C1 segment of cervical spinal cord (tissue), 14 donors: ENCODE results near the gene VCAN.

Source experiments
- DNase-seq, 14 donors: peaks; one replicate each; lab custom pipeline; 2025; lab: John Stamatoyannopoulos, UW

VCAN gene

DNA sequence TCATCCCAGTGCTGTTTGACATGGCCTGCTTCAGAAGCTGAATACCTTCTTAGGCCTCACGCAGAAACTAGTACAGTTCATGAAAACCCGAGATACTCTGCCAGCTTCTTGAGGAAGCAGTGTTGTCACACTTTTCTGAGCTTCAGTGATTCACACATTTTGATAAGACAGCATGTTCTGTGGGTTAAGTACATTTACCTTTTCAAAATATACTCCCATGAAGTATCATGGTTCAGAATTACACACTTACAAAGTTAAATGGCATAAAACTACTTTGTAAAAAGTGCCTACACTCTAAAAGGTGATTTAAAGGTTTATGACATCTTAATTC, 56.9 kb downstream of the VCAN start:
- DNase-seq = no peak

DNA sequence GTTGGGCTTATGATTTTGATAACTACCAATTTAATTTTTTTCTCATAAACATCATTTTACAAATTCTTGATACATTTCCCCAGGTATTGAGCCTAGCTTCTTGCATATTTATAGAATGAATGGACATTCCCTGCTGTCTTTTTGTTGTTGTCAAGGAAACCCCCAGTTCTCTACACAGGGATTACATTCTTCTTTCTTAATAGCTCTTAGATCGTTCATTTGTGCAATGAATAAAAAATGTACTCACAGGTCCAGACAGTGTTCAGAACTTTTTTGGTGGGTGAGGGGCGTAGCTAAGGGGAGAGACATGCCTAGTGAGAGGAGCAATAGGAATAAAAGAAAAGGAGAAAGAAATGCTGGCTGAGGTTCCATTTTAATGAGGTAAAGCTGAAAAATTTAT, 58.6 kb downstream of the VCAN start:
- DNase-seq = no peak

DNA sequence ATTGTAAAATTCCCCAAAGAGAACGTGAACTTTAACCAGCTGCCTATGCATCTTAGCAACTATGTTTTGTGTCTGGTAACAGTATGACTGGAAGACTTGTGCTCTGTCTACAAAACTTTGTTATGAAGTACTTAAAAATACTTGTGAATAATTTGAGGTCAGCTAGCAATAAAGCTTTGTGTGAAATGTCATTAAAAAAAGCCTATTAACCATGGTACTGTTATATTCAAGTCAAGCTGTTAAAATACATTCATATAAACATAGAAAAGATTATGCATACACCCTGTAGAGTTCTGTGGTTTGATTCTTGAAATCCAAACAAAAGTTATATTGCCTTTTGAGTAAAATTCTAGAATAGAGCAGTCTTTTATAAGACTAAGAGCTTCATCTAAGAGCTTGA, 60.1 kb downstream of the VCAN start:
- DNase-seq = no peak

DNA sequence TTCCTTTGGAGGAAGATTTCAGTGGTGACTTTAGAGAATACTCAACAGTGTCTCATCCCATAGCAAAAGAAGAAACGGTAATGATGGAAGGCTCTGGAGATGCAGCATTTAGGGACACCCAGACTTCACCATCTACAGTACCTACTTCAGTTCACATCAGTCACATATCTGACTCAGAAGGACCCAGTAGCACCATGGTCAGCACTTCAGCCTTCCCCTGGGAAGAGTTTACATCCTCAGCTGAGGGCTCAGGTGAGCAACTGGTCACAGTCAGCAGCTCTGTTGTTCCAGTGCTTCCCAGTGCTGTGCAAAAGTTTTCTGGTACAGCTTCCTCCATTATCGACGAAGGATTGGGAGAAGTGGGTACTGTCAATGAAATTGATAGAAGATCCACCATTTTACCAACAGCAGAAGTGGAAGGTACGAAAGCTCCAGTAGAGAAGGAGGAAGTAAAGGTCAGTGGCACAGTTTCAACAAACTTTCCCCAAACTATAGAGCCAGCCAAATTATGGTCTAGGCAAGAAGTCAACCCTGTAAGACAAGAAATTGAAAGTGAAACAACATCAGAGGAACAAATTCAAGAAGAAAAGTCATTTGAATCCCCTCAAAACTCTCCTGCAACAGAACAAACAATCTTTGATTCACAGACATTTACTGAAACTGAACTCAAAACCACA, 67.4 kb downstream of the VCAN start:
- DNase-seq = no peak

DNA sequence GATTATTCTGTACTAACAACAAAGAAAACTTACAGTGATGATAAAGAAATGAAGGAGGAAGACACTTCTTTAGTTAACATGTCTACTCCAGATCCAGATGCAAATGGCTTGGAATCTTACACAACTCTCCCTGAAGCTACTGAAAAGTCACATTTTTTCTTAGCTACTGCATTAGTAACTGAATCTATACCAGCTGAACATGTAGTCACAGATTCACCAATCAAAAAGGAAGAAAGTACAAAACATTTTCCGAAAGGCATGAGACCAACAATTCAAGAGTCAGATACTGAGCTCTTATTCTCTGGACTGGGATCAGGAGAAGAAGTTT, 67.9 kb downstream of the VCAN start:
- DNase-seq = no peak

DNA sequence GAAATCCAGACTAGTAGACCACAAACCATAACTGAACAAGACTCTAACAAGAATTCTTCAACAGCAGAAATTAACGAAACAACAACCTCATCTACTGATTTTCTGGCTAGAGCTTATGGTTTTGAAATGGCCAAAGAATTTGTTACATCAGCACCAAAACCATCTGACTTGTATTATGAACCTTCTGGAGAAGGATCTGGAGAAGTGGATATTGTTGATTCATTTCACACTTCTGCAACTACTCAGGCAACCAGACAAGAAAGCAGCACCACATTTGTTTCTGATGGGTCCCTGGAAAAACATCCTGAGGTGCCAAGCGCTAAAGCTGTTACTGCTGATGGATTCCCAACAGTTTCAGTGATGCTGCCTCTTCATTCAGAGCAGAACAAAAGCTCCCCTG, 68.6 kb downstream of the VCAN start:
- DNase-seq = no peak

DNA sequence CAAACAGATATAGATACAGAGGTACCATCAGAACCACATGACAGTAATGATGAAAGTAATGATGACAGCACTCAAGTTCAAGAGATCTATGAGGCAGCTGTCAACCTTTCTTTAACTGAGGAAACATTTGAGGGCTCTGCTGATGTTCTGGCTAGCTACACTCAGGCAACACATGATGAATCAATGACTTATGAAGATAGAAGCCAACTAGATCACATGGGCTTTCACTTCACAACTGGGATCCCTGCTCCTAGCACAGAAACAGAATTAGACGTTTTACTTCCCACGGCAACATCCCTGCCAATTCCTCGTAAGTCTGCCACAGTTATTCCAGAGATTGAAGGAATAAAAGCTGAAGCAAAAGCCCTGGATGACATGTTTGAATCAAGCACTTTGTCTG, 69.2 kb downstream of the VCAN start:
- DNase-seq = no peak

DNA sequence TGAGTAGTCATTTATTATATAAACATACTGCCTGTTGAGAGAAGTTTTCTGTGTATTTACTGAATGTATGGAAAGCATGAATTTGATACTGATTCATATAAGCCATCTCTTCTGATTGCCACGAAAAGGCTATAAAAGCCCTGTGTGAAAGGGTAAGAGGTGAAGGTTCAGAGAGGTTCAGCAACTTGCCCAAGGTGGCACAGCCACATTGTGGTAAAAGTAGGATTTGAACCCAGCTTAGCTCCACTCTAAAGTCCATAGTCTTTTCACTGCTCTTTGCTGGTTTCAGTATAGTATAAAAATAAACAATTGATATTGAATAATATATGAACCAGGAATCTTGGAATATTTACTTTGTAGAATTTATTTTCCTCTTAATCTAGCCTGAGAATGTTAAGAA, 71.3 kb downstream of the VCAN start:
- DNase-seq = no peak

DNA sequence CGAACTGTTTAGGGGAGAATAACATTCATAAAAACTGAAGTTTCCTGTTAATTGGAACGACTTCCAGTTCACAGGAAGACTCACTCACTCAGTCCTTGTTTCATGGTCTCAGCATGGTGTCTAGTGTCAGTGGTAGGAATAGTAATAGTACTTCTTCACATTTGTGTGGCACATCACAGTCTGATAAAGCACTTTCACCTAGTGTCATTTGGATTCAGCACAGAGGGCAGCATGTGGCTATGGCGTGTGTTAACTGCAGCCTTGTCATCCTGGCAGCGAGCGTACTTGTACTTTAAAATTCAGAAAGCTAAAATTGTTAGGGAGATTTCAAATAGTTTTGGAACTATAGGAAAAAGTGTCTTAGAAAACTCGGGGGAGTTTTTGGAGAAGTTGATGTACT, 72.4 kb downstream of the VCAN start:
- DNase-seq = no peak

DNA sequence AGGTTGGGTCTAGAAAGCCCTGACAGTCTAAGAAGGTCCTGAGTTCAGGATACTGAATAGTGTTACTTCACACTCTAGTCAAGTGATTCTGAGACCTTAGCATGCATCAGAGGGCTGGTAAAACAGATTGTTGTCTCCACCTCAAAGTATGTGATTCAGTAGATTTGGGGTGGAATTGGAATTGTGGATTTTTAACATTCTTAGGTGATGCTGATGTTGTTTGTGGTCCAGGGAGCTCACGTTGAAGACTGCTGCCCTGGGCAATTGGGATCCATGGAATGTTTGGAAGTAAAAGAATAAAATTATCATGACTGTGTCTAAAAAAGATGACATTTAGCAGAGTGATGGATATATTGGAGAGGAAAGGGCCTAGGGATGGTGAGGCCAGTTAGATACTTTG, 75.6 kb downstream of the VCAN start:
- DNase-seq = no peak

DNA sequence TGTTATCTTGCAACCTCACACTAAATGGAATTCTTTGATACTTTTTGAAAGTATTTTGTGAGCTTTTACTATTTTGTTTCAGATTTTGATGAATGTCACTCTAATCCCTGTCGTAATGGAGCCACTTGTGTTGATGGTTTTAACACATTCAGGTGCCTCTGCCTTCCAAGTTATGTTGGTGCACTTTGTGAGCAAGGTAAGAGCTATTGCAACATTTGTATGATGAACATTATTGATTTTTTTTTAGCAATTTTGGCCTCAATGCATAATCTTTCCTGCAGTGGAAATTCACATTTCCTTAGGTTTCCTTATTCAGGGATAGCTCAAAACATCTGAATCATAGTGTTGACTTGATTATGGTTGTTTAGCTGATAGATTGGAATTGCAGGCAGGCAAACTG, 76.3 kb downstream of the VCAN start:
- DNase-seq = no peak

DNA sequence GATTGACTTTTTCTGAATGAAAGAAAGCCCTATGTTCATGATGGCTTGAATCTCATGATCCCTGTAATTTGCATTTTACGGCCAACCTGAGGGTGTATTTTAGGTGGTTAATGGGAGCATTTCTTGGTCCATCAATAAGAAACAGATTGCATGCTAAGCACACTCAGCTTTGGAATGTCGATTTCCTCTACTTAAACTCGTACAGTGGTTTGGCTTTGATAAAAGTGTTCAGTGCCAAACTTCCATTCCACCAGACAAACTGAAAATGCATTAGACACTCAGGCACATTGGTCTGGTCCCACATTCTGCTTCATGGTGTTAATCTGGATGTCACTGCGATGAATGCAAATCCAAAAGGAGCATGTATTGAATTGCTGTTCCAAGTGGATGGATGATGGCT, 77.0 kb downstream of the VCAN start:
- DNase-seq = no peak

DNA sequence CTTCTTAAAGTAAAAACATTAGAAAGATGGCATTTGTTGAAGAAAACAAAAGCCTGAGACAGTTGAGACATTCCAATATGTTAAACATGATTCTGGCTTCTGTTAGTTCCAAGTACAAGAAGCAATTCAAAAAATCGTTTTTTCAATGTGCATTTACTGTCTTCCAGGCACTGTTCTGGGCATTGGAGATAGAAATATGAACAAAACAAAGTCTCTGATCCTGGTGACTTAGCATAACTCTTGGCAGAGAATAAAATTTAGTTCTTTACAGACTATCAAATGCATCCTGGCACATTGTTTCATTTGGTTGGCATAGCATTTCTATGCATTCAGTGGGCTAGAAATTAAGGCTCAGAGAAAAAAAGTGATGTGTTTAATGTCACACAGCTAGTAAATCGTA, 77.5 kb downstream of the VCAN start:
- DNase-seq = no peak

DNA sequence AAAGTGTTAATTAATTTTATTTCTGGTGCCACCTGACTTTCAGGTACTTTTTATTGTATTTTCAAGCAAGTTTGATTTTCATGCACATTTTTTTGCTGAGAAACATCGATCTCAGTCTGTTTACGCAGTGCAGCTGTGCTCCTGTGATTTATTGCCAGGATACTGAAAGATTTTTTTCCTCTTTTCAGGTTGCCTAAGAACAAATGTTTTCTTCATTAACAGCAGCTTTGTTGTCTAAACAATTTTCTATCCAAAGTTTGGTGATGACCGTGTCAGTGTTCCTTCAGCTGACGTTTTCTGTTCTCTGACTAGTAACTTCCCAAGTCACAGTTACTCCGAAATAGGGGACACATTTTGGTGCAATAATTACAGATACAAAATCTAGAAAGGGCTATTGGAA, 78.1 kb downstream of the VCAN start:
- no peak for DNase-seq

DNA sequence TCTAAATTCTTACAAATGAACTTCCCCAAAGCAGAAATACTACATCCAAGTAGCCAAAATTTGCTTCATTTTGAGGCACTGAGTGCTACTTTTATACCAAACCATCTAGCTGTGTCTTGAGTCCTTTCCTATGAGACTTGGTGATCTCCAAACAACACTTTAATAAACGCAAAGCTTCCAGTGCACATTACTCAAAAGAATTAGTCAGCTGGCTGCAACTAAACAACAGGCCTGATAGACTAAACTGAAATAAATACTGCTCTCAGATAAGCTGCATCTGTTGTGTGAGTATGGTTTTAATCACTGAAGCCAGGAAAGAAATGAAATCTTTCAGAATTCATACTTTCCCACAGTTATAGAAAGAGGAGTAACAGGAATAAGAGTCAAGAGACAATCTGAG, 80.3 kb downstream of the VCAN start:
- no peak for DNase-seq

DNA sequence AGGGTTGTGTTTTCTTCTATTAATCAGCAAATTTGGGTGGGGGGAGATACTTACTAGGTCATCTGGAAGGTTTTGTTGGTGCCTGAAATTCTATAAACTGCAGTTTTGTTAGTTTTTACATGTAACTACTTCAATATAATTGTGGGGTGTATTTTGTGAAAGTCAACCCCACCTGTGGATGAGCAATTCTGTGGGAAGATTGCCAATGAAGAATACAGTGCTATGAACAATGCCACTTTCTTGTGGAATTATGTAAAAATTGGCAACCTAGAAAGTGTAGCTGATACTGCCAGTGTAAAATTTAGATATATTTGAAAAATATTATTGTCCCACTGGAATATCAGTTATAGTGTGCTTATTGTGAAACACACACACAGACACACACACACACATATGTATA, 80.7 kb downstream of the VCAN start:
- DNase-seq = no peak

DNA sequence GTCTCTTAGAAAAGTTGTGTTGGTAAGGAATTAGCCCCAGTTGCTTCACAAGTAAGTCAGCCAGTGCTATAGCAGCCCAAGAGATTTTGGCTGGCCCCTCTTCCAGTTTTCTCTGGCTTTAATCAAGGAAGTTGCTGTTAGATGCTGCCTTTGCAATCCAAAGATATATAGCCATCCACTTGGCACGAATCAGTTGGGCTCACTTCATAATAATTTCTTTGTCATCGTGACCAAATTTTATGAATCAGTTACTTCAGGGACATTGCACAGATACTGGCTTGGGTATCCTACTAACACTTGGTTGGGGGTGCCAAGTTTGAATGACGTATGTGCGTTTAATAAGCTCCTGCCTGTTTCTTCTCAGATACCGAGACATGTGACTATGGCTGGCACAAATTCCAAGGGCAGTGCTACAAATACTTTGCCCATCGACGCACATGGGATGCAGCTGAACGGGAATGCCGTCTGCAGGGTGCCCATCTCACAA, 81.5 kb downstream of the VCAN start:
- no peak for DNase-seq

DNA sequence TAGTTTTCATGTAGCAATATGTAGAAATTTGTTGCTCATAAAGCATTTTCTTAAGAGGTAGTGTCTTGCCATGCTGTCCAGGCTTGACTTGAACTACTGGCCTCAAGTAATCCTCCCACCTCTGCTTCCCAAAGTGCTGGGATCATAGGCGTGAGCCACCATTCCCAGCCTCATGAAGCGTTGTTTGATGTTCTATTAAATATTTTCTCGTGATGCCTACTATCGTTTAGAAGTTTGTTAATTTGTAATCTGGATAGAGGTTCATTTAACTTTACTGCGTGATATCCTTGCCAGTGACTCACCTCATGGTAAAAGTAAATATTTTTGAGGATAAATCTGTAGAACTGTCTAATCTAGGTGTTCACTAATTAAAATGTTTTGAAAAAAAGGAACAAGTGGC, 82.6 kb downstream of the VCAN start:
- DNase-seq = no peak

DNA sequence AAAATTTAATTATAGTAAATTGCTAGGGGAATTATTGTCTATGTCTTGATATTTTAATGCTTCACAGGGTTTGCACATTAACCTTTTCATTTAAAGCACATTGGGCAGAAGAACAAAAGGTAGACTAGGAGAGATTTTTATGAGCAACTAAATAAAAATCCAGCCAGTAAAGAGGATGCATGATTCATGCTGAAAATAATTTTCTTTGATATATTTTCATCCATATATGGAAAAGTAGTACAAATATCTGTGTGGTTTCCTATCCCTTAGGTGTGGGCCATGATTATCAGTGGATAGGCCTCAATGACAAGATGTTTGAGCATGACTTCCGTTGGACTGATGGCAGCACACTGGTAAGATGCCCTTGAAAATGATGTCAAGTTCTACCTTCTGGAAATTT, 83.1 kb downstream of the VCAN start:
- DNase-seq = no peak

DNA sequence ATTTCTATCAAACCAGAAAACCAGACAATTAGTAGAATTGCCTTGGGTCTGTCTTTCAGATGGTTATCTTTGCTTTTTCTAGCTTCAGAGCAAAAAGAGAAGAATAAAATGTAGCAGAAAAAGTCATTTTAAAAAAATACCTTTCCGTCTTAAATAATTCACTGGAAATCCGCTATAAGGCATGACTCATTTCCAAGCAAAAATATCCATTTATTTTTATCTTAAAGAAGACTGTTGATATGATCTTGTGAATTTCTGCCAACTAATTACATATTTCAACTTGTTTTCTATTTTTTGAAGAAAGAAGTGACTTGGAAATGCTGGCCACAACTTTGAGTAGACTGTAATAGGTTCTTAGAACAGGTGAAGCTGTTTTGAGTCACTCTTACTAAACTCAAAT, 83.7 kb downstream of the VCAN start:
- no peak for DNase-seq

DNA sequence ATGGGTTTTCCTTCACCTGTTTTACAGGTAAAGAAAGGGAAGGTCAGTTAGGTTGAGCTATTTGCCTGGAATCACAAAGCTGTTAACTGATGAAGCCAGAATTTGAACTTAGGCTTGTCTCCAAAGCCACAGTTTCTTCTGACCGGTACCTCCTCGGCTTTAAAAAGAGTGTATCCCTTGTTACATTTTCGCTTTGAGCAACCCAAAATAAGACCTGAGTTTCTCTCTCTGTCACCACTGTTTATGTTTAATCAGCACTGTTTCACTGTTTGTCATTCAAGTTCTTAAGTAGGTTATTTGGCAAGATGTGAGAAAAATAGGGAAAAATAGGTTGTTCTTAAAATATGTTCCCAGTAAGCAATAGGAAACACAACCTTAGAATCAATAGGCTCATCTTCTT, 84.6 kb downstream of the VCAN start:
- DNase-seq = no peak

DNA sequence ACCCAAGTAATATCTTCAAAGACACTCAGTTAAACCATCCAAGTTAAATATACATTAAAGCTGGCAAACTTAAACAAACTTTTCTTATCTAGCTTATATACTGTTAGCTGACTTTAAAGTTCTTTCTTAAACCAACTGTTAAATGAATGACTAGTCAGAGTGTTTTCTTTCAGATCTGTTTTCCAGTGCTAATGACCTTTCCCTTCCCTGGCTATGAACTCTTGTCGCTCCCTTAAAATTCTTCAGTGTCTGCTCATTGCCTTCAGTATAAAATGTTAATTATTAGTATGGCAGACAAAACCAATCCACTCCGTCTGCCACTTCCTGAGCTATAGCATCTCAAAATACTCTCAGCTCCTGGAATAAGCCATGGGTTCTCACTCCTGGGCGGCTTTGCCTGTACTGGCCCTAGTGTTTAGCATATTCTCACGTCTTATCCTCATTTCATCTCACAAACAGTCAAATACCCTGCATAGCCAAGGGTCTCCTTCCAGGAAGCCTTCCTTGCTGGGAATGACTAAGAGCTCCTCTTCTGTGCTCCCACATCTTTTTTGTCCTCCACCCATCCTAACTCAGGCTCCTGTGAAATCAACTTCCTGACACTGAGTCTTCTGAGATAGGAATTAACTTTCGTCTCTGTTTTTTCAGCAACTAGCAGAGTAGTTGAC, 87.7 kb downstream of the VCAN start:
- DNase-seq = no peak

DNA sequence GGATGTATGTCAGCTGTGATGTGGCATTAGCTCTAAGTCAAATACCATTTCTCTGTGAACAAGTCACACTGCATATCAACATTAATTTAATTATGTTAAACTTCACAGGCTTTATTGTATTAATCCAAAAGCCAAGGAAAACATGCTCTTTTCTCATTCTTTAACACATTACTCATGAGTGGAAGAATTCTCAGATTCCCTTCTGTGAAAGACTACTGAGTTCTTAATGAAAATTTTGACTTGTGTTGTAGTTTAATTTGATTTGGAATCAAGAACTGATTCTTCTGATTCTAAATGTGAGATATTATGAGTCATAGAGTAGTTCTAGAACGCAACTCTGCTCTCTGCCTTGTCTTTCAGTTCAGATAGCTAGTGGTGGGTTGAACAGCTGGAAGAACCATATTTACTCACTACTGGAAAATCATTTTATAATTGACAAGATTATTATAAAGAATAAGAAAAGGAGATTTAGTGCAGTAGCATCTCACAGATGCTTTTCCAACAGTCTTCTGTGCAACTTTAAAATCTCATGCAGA, 90.6 kb downstream of the VCAN start:
- no peak for DNase-seq
